G401 (cell line): ENCODE results near the gene SLC22A9. TPM values are rescaled to one million over a fixed set of nuclear protein-coding genes. Genes with fewer than 3 reads are reported as not detected.
"Not testable (repeated sequence)": the region's sequence is repeated elsewhere in the genome, so short reads cannot be mapped to it uniquely, and the experiment has no call there.

Source experiments
- DNase-seq: peaks from one replicate; pipeline ENCODE4 v3.0.0-alpha.2; 2015; ENCODE audit warnings: low spot score
- in situ Hi-C: cut with HindIII; loops from 2 replicates; pipeline ENCODE4 v1.10.0; 2016; ENCODE audit warnings: low sequenced_read_pairs, mixed read lengths
- total RNA-seq: library from RNA; depleted of rRNA; stranded (reverse); fragments of >200 nt; shearing (Covaris generic); gene quantifications from 2 replicates; pipeline ENCODE4 v1.2.3, GENCODE V29; 2014; rRNA removed

The SLC22A9 gene
- not detected in 2 replicates for total RNA-seq

GRCh38 chr11:63369165-63369970 is at the start of gene SLC22A9:
Gene SLC22A9 (plus strand): TSS chr11:63369785. CDS start chr11:63370057, 272 bp downstream.
- in situ Hi-C loops: no loop called here
- no peak for DNase-seq

- no peak for DNase-seq
- in situ Hi-C loops: no loop called here
Observed at GRCh38 chr11:63321723-63322122, 47.9 kb upstream of the SLC22A9 start.

GRCh38 chr11:63335089-63335488 is 34.5 kb upstream of the SLC22A9 start:
- in situ Hi-C loops: not testable (repeated sequence)

GRCh38 chr11:63337070-63337469 is 32.5 kb upstream of the SLC22A9 start:
- in situ Hi-C loops: no loop called here
- DNase-seq: no peak

More at GRCh38 chr11:63335089-63335488, 34.5 kb upstream of the SLC22A9 start:
- DNase-seq: not testable (repeated sequence)

- no peak for DNase-seq
- in situ Hi-C loops: no loop called here
Observed at GRCh38 chr11:63343130-63343529, 26.5 kb upstream of the SLC22A9 start.

- in situ Hi-C loops: no loop called here
- DNase-seq: no peak
Observed at GRCh38 chr11:63352144-63352543, 17.4 kb upstream of the SLC22A9 start.

GRCh38 chr11:63362196-63362793 is 7.3 kb upstream of the SLC22A9 start:
- in situ Hi-C loops: no loop called here

GRCh38 chr11:63369971-63370588 is 495 bp downstream of the SLC22A9 start:
- in situ Hi-C loops: no loop called here
- DNase-seq: no peak

More at GRCh38 chr11:63362196-63362793, 7.3 kb upstream of the SLC22A9 start:
- DNase-seq: no peak

- in situ Hi-C loops: no loop called here
Observed at GRCh38 chr11:63371396-63371795, 1.8 kb downstream of the SLC22A9 start.

GRCh38 chr11:63375434-63375833 is 5.8 kb downstream of the SLC22A9 start:
- no peak for DNase-seq
- in situ Hi-C loops: no loop called here

More at GRCh38 chr11:63371396-63371795, 1.8 kb downstream of the SLC22A9 start:
- no peak for DNase-seq

- in situ Hi-C loops: no loop called here
- no peak for DNase-seq
Observed at GRCh38 chr11:63380130-63380529, 10.5 kb downstream of the SLC22A9 start.

- in situ Hi-C loops: no loop called here
- no peak for DNase-seq
Observed at GRCh38 chr11:63395697-63396096, 26.1 kb downstream of the SLC22A9 start.

- in situ Hi-C loops: no loop called here
Observed at GRCh38 chr11:63404161-63404935, 34.8 kb downstream of the SLC22A9 start.

GRCh38 chr11:63405114-63405513 is 35.5 kb downstream of the SLC22A9 start:
- DNase-seq: no peak

More at GRCh38 chr11:63404161-63404935, 34.8 kb downstream of the SLC22A9 start:
- no peak for DNase-seq

GRCh38 chr11:63406458-63406857 is 36.9 kb downstream of the SLC22A9 start:
- in situ Hi-C loops: no loop called here
- no peak for DNase-seq

More at GRCh38 chr11:63405114-63405513, 35.5 kb downstream of the SLC22A9 start:
- in situ Hi-C loops: no loop called here

GRCh38 chr11:63417174-63417852 is 47.7 kb downstream of the SLC22A9 start:
- no peak for DNase-seq

GRCh38 chr11:63427971-63428508 is 58.5 kb downstream of the SLC22A9 start:
- in situ Hi-C loops: no loop called here
- no peak for DNase-seq

More at GRCh38 chr11:63417174-63417852, 47.7 kb downstream of the SLC22A9 start:
- in situ Hi-C loops: no loop called here

GRCh38 chr11:63430731-63431130 is 61.1 kb downstream of the SLC22A9 start:
- DNase-seq, in situ Hi-C loops: not testable (repeated sequence)
